MV-4-11 (cell line): ENCODE measurements around the gene MAP3K5.
A peak's percentile ranks its signal among the peaks of the same experiment; 100 is the strongest.
"Not testable (repeated sequence)": the region's sequence is repeated elsewhere in the genome, so short reads cannot be mapped to it uniquely, and the experiment has no call there.

Experiments
- DNase-seq: peaks from one replicate; lab custom pipeline; 2025; lab: John Stamatoyannopoulos, UW

The MAP3K5 gene

GRCh38 chr6:136607932-136608772 is 184.1 kb downstream of the MAP3K5 start:
- DNase-seq: peak; percentile 26

DNA sequence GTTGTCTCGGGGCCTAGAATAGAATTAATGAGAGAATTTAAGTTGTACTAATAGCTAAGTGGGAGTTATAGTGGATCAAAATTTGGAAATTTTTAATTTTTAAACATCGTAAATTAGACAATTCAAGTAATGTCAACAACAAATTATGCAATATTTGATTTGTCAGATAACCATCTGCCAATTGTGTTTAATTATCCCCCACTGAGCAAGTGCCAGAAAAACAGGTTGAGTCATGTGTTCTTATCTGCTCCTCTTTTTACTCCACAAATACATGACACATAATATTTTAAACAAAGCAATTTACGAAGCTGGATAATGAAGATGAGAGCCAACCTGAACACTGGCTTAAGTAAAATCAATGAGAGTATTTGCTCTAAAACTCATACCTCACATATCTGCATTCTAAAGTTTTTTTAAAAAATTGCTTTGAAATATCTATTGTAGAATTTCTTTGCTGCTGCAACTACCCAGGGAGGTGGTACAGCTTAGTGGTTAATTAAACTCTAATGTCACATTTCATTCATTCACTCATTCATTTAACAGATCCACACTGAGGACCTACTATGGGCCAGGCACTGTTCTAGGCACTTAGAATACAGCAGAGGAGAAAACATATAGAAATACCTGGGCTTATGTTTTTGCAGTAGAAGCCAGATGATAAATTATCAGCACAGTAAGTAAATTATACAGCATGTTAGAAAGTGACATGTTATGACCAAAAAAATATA is 184.9 kb downstream of the MAP3K5 start:
- DNase-seq: no peak

DNA sequence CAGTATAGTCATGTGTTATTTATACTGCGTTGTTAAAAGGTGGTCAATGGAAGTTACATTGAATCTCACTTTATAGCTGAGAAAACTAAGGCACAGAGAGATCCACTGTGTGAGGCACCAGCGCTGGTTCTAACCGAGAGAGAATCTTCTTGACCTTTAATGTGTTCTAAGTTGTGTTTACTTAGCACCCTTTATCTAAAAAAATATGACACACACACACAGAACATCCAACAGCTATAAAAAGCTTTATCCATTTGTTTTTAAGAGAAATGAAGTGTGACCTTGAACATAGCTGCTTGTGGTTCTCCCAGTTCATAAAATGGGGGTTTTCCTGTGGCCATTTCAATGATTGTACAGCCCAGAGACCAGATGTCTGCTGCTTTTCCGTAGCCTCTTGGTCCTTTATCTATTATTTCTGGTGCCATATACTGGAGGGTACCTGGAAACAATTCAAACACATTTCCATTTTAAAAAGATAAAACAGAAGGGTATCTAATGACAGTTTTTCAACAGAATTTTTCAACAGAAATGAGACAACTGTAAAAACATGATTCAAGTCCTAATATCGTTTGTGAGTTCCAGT is 187.3 kb downstream of the MAP3K5 start:
- no peak for DNase-seq

- no peak for DNase-seq
Measured at GRCh38 chr6:136604328-136604825, 187.9 kb downstream of the MAP3K5 start.

DNA sequence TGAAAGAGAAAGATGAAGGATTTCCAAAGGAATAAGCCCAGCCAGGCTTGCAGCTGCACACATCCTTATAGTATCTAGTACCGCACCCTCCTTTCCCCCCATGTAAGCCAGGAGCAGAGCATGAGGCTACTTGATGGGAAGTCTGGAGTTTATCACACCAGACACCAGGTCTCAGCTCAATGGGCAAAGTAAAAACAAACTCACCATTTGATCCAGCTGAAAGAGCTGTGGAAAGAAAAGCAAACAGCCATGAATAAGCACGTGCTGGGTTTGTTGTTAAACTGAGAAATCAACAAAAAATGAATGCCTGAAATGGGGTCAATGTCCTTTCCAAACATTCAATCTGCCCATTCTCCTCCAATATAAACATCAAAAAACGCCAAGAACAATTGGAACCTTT is 191.5 kb downstream of the MAP3K5 start:
- DNase-seq: no peak

- DNase-seq: no peak
Measured at GRCh38 chr6:136599329-136600011, 192.8 kb downstream of the MAP3K5 start.

- no peak for DNase-seq
Measured at GRCh38 chr6:136598048-136598447, 194.2 kb downstream of the MAP3K5 start.

DNA sequence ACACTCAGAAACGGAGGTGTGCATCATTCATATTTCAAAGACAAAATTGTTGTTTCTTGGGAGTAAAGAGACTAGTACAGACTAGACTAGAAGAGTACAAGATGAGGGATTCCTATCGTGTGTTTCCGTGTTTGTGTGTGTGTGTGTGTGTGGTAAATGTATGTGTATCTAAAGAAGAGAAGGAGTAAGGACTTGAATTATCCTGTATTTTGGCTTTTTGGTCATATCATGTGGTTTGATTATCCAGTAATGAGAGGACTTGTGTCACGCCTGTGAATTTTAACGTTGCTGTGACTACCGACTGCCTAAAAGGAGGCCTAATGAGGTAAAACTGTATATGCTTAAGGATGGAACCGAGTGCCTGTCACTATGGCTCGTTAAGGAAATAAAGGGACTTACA is 197.6 kb downstream of the MAP3K5 start:
- no peak for DNase-seq

DNA sequence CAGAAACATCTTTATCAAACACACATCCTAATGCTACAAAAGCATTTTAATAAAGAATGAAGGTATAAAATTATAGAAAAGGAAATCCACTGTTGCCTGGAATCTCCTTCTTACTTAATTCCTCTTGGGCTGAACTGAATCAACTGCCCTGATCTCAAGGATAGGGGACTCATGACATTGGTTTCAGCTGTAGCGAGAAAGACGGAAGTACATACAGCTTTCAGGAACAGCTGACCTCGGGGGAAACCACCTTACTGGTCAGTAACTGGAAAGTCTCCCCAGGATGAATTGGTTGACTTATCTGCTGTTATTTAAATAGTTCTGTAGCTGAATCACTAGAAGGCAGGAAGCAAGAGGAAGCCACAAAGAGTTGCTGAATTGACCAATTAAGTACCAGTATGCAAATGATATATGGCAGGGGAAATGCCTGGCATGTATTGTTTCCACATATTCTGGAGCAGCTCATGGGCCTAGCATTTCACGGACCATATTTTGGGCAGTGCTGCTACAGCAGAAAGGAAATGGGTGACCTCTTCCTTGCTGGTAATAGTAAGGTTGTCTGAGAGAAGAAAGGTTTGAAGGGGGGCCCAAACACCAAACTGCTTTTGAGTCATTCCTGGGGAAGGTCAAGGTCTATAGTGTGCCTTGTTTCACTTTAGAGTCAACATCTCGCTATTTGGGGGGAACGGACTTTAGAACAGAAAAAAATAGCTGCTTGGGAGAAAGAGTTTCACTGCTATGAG is 198.4 kb downstream of the MAP3K5 start:
- DNase-seq: peak; percentile 99

DNA sequence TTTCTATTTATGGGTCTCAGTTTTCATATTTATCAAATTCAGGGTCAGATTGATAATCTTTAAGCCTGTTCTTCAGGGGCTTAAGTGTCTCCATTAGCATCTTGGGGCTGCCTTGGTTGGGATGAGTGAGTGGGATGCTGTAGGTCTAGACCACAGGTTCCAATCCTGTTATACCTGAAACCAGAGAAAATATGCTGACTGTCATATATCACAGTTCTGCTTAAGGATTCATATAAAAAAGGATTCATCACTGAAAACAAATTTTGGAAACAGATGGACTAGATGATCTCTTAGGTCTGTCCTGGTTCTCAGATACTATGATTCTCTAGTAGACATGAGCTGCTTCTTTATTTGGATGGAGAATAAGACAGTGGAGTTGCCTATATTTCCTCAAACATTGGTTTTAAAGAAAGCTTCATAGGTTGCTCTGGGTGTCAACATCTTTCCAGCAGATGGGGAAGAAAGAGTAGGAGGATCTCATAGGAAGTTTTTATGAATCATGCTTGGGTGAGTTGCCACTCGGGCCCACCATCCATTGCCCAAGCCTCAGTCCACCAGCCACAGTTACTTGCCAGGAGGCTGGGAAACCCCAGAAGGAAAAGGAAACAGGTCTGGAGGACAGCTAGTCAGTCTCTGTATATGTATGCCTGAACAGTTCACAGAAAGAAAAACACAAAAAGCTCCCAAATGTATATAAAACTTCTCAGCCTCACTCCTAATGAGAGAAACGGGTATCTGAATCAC is 199.2 kb downstream of the MAP3K5 start:
- peak; percentile 51 for DNase-seq

DNA sequence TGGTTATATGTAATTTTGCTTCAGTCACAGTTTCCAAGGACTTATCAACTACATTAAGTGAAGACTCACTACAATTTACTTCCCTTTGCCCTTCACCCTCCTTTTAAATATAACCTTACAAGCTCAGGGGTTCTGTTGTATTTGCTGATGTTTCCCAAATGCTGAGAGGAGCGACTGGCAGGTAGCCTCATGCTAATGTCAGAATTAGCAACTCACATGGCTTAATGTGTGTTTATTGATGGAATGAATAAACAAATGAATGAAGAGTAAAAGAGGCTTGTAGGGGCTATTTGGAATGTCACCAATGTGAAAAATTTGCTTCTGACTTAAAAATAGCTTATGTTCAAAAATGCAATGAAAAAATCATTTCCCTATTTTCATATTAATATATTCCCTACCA is 200.7 kb downstream of the MAP3K5 start:
- DNase-seq: no peak

DNA sequence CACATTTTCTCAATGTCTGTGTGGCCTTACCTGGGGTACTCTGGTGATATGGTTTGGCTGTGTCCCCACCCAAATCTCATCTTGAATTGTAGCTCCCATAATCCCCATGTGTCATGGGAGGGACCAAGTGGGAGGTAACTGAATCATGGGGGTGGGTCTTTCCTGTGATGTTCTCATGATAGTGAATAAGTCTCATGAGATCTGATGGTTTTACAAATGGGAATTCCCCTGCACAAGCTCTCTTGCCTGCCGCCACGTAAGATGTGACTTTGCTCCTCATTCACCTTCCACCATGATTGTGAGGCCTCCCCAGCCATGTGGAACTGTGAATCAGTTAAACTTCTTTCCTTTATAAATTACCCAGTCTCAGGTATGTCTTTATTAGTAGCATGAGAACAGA is 201.4 kb downstream of the MAP3K5 start:
- not testable (repeated sequence) for DNase-seq

- peak; percentile 70 for DNase-seq
Measured at GRCh38 chr6:136587527-136587926, 204.8 kb downstream of the MAP3K5 start.

DNA sequence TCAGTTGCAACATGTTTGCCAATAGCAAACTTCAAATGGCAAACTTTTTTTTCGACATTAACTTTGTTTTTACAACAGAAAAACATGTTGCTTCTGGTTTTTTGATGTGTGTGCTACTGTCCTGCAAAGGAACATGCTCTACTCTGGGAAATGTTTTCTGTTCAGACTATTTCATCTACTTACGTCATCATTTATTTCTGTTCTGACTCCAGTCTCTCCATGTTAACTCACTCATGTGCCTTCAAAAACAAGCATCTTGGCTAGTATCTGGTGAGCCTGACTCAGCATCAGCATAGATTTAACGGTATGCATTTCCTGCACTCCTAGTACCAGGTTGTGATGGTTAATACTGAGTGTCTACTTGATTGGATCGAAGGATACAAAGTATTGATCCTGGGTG is 206.0 kb downstream of the MAP3K5 start:
- DNase-seq: no peak

- not testable (repeated sequence) for DNase-seq
Measured at GRCh38 chr6:136585523-136585922, 206.8 kb downstream of the MAP3K5 start.

DNA sequence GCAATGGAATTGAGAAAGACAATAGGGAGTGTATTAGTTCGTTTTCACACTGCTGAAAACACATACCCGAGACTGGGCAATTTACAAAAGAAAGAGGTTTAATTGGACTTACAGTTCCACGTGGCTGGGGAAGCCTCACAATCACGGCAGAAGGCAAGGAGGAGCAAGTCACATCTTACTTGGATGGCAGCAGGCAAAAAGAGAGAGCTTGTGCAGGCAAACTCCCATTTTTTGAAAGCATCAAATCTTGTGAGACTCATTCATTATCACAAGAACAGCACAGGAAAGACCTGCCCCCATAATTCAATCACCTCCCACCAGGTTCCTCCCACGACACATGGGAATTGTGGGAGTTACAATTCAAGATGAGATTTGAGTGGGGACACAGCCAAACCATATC is 208.0 kb downstream of the MAP3K5 start:
- DNase-seq: not testable (repeated sequence)

GRCh38 chr6:136582711-136583471 is 209.4 kb downstream of the MAP3K5 start:
- peak; percentile 47 for DNase-seq

DNA sequence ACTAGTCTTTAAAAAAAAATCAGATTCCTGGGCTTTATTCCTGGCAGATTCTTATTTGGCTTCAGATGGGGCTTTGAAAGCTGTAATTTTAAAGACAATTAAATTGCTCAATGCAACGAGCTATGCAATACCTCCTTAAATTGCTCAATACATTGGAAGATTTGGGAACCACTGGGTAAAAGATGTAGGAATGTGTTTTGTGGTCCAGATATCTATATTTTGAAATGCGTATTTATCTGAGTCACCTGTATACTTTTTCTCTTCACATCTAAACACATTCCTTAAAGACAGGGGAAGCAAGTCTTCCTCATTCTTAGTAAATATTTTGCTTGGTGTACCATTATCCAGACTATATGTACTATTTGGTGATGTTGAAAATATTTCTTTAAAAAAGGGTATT is 212.5 kb downstream of the MAP3K5 start:
- no peak for DNase-seq

DNA sequence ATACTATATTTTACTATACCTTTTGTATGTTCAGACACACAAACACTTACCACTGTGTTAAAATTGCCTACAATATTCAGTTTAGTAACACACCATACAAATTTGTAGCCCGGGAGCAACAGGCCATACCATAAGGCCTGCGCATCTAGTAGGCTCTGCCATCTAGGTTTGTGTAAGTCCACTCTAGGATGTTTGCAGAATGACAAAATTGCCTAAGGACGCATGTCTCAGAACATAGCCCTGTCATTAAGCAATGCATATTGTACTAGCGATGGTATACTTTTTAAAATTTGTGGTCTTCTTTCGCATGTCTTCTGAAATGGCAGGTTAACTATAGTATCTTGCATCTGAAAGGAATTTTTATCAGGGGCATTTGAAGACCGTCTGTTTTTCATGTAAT is 215.5 kb downstream of the MAP3K5 start:
- no peak for DNase-seq

DNA sequence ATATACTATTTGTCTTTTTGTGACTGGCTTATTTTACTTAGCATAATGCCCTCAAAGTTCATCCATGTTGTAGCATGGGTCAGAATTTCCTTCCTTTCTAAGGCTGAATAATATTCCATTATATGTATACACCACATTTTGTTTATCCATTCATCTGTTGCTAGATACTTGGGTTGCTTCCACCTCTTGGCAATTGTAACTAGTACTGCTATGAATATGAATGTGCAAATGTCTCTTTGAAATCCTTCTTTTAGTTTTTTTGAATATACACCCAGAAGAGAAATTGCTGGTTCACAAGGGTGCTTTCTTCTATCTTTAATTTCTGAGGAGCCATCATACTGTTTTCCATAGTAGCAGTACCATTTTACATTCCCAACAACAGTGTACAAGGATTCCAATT is 220.8 kb downstream of the MAP3K5 start:
- DNase-seq: no peak
